T47D (cell line): ENCODE results near the gene SLC43A3.

Experiments
- DNase-seq, 2 experiments: peaks; one replicate each; pipeline versions ENCODE4 v3.0.0 to v3.0.0-alpha.2; 2011 to 2012; ENCODE audit warnings: low read depth in 1 of 2, low spot score in 1 of 2
- JUND ChIP-seq: IDR thresholded peaks from 2 replicates; pipeline ENCODE4 v1.6.1; 2012; ENCODE audit warnings: low read depth
- in situ Hi-C: cut with HindIII; loops from 2 replicates; pipeline ENCODE4 v1.10.0; 2016; ENCODE audit warnings: low sequenced_read_pairs, low pct_unique_long_range_greater_than_20kb

SLC43A3 gene

GRCh38 chr11:57432149-57432561 lies 5.2 kb upstream of the SLC43A3 start:
- in situ Hi-C loops, result no loop called here
- DNase-seq, result no peak
- no peak for TF ChIP-seq JUND

- in situ Hi-C loops, result no loop called here
These were observed 4.0 kb upstream of the SLC43A3 start for GRCh38 chr11:57430952-57431351.

GRCh38 chr11:57429946-57430345 lies 3.0 kb upstream of the SLC43A3 start:
- DNase-seq, result no peak
- TF ChIP-seq JUND, result no peak

More at GRCh38 chr11:57430952-57431351, 4.0 kb upstream of the SLC43A3 start:
- no peak for DNase-seq
- no peak for TF ChIP-seq JUND

GRCh38 chr11:57428643-57429042 lies 1.7 kb upstream of the SLC43A3 start:
- DNase-seq, result no peak
- in situ Hi-C loops, result no loop called here
- TF ChIP-seq JUND, result no peak

More at GRCh38 chr11:57429946-57430345, 3.0 kb upstream of the SLC43A3 start:
- in situ Hi-C loops, result no loop called here

- TF ChIP-seq JUND, result no peak
- in situ Hi-C loops, result no loop called here
- DNase-seq, result peak in 1 of 2 experiments; percentile 33
These were observed 784 bp upstream of the SLC43A3 start for GRCh38 chr11:57427727-57428082.

- DNase-seq, result peak in 1 of 2 experiments; percentile 23
- in situ Hi-C loops, result no loop called here
These were observed 437 bp downstream of the SLC43A3 start for GRCh38 chr11:57426439-57426928.

GRCh38 chr11:57425565-57426438 lies 1.1 kb downstream of the SLC43A3 start:
- TF ChIP-seq JUND, result no peak
- in situ Hi-C loops, result no loop called here
- no peak for DNase-seq

More at GRCh38 chr11:57426439-57426928, 437 bp downstream of the SLC43A3 start:
- TF ChIP-seq JUND, result no peak

- TF ChIP-seq JUND, result no peak
- DNase-seq, result peak in 1 of 2 experiments; percentile 23
- in situ Hi-C loops, result no loop called here
These were observed 1.9 kb downstream of the SLC43A3 start for GRCh38 chr11:57424792-57425564.

GRCh38 chr11:57424137-57424791 lies 2.7 kb downstream of the SLC43A3 start:
- in situ Hi-C loops, result no loop called here
- no peak for TF ChIP-seq JUND
- DNase-seq, result no peak

GRCh38 chr11:57422669-57423068 lies 4.3 kb downstream of the SLC43A3 start:
- no peak for DNase-seq
- no peak for TF ChIP-seq JUND
- in situ Hi-C loops, result no loop called here

- TF ChIP-seq JUND, result no peak
- peak in 1 of 2 experiments; percentile 49 for DNase-seq
- in situ Hi-C loops, result no loop called here
These were observed 5.1 kb downstream of the SLC43A3 start for GRCh38 chr11:57421805-57422204.

GRCh38 chr11:57421066-57421465 lies 5.9 kb downstream of the SLC43A3 start:
- no peak for TF ChIP-seq JUND
- in situ Hi-C loops, result no loop called here
- no peak for DNase-seq
